ENCODE measurements around the gene NF2.

NF2 gene

DNA sequence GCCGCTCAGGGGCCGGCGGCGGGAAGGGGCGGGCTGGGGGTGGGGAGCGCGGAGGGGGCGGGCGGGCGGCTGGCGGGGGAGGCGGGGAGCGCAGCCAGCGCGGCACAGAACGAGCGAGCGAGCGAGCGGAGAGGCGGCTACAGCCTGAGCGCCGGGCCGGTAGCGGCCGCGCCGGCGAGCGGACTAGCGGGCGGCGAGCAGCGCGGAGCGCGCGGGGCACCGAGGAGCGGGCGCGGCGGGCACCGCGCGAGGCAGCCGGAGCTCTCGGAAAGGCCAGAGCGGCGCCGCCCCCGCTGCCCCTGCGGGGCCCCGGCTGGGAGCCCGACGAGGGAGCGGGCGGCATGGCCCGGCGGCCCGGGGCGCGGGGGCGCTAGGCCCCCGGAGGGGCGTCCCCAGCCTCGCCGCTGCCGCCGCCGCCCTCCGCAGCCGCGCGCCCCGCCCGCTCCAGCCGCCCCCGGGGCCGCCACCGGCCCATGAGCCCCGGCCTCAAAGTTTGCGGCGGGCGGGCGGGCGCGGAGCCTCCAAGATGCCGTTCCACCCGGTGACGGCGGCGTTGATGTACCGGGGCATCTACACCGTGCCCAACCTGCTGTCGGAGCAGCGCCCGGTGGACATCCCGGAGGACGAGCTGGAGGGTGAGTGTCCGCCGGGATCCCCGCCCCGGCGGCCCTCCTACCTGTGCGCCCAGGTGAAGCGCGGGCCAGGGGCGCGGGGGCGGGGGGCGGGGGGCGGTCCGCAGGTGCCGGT, 116.6 kb downstream of the NF2 start, which contains the start of gene CABP7:
Gene CABP7, plus strand, starts transcription at position 105 of the 747 bp plus-strand sequence. Its CDS starts 422 bp downstream, at position 527.
- no peak for DNase-seq (ENCODE audit: low read depth, low spot score)

GRCh38 chr22:29720811-29721323, 117.4 kb downstream of the NF2 start:
- no peak for DNase-seq (ENCODE audit: low read depth, low spot score)

DNA sequence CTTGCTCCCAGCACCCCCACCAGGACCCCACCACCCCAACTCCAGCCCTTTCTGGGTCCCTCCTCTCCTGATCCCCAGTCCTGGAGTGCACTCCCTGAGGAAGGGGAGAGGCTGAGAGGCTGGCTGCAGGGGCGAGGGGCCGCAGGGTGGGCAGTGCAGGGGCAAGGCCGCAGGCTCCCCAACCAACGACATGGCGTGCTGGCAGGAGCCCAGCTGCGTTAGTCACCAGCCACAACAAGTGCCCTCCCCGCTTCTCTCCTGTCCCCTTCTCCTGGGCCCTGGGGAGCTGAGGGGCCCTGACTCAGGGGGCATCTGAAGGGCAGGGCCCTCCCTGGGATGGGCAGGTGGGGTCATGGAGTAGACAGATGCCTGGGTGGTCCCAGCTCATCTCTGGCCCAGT, 118.7 kb downstream of the NF2 start:
- no peak for DNase-seq (ENCODE audit: low read depth, low spot score)

GRCh38 chr22:29722587-29722986, 119.2 kb downstream of the NF2 start:
- DNase-seq (ENCODE audit: low read depth, low spot score), result no peak

GRCh38 chr22:29723766-29724165, 120.3 kb downstream of the NF2 start:
- DNase-seq (ENCODE audit: low read depth, low spot score), result no peak

DNA sequence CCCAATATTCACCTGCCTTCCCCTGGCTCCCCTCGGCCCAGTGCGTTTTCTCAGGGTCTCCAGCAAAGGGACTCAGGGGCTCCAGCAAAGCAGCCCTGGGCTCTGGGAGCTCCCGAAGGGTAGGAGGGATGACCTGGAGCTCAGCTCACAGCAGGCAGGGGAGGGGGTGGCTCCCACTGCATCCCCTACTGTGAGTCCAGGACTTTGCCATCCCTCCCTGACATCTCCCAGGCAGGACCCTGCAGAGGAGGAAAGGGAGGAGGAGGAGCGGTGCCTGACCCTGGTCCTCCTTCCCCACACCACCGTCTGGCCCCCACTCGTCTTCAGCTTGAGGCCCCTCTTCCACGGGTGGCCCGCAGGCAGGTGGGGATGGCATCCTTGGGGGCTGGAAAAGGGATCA, 121.4 kb downstream of the NF2 start:
- DNase-seq (ENCODE audit: low read depth, low spot score), result no peak

GRCh38 chr22:29726106-29726505, 122.7 kb downstream of the NF2 start:
- DNase-seq (ENCODE audit: low read depth, low spot score), result no peak

DNA sequence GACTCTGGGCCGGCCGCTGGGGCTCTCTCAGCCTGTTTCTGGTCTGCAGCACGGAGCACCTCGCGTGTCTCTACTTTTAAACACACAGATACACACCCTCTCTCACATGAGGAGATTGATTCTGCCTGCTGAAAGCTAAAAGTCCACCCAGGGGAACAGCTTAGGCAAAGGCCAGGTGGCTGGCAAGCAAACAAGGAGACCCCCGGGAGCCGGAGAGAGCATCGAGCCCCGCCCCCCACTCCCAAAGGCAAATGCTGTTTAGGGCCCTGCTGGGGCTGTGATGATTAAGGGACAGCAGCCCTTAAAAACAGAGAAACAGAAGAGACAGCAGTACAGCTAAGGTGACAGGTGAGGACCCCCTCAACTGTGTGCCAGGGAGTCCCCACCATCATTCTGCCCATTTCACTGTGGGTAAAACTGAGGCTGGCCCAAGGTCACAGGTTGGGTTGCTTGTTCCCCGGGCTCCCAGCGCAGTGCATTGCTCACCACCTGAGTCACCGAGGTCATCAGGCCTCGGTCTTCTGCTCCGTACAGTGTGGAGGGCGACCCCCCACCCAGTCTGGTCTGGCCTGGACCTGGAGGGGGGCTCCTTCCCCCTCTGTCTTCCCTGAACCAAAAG, 123.2 kb downstream of the NF2 start:
- no peak for DNase-seq (ENCODE audit: low read depth, low spot score)

GRCh38 chr22:29727131-29727523, 123.7 kb downstream of the NF2 start:
- DNase-seq (ENCODE audit: low read depth, low spot score), result no peak

- DNase-seq (ENCODE audit: low read depth, low spot score), result no peak
These were observed 125.7 kb downstream of the NF2 start for GRCh38 chr22:29729161-29729560.

DNA sequence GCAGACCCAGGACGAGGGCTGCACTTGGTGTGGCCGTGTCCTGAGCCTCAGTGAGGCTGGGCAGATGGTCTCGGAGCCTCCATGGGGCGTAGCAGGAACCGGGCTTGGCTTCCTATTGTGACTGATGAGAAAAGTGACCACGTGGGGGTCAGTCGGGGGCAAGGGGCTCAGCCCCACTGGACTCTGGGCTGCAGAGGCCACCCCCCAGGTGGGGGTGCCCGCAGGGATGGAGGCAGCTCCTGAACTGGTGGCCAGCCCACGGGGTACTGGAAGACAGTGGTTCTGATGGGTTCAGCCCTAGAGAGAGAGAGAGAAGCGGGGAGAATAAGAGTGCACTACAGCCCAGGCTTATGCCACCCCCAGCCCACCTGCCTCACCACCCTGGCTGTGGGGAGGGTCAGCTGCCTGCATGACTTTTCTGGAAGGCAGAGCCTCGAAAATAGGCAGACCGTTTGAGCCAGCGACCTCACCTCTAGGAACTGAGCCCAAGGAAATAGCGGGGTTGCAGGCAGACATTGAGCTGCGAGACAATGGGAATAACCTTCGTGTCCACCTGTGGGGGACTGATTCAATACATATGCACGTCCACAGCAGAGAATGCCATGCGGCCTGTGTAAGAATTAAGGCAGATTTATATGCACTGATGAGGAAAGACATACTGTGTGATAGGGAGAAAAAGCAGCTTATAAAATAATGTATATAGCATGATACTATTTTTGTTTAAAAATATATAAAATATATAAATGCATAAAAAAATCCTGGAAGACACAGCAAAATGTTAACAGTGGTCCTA, 127.8 kb downstream of the NF2 start:
- no peak for DNase-seq (ENCODE audit: low read depth, low spot score)

- DNase-seq (ENCODE audit: low read depth, low spot score), result no peak
These were observed 129.4 kb downstream of the NF2 start for GRCh38 chr22:29732883-29733282.

GRCh38 chr22:29733362-29734201, 130.1 kb downstream of the NF2 start:
- DNase-seq (ENCODE audit: low read depth, low spot score), result no peak

GRCh38 chr22:29734406-29734805, 131.0 kb downstream of the NF2 start:
- DNase-seq (ENCODE audit: low read depth, low spot score), result no peak

DNA sequence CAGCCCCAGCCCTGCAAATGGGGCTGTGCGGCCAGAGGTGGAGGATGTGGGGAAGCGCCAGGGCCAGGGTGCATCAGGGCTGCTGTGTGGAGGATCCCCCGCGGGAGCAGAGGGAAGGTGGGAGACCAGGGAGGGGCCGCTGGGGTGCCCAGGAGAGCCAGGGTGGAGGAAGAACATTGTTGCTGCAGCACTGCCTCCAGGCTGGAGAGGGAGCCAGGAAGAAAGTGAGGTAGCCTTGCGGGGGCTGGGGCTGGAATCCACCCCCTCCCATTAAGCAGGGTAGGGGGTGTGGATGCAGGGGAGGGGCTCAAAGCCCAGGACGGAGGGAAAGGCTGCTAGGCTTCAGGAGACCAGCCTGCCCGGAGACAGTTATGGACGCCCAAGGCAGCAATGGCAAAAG, 131.4 kb downstream of the NF2 start:
- DNase-seq (ENCODE audit: low read depth, low spot score), result no peak

DNA sequence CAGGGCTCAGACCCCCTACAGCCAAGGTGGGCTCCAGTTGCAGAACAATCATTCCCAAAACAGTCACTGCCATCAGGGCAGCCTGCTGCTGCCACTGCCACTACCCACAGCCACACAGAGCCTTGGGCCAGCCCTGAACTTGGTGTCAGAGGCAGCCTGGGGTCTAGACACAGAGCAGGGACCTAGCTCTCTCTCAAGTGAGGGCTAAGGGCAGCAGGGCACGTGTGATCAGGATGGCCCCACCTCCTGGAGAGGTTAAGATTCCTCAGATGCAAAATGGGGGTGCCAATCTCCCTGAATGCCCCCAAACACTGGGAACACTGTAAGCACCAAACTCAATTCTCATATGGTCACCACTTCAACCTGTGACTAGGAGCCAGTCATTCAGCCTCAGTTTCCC, 132.0 kb downstream of the NF2 start:
- no peak for DNase-seq (ENCODE audit: low read depth, low spot score)

- no peak for DNase-seq (ENCODE audit: low read depth, low spot score)
These were observed 134.1 kb downstream of the NF2 start for GRCh38 chr22:29737251-29738117.

GRCh38 chr22:29738118-29738815, 134.8 kb downstream of the NF2 start:
- DNase-seq (ENCODE audit: low read depth, low spot score), result no peak

- no peak for DNase-seq (ENCODE audit: low read depth, low spot score)
These were observed 136.0 kb downstream of the NF2 start for GRCh38 chr22:29739346-29739875.

GRCh38 chr22:29740216-29740615, 136.8 kb downstream of the NF2 start:
- DNase-seq (ENCODE audit: low read depth, low spot score), result no peak

All from activated naive CD8-positive, alpha-beta T cell treated with anti-CD3 and anti-CD28 coated beads, Interleukin-2, amount 50 U/mL, for 16 hours (primary cell).